ENCODE data around the gene SLC35D2.

- peak; percentile 60 for TF ChIP-seq POLR2A (IDR thresholded peaks at IDR 0.05)
- TF ChIP-seq, protein P1, sequence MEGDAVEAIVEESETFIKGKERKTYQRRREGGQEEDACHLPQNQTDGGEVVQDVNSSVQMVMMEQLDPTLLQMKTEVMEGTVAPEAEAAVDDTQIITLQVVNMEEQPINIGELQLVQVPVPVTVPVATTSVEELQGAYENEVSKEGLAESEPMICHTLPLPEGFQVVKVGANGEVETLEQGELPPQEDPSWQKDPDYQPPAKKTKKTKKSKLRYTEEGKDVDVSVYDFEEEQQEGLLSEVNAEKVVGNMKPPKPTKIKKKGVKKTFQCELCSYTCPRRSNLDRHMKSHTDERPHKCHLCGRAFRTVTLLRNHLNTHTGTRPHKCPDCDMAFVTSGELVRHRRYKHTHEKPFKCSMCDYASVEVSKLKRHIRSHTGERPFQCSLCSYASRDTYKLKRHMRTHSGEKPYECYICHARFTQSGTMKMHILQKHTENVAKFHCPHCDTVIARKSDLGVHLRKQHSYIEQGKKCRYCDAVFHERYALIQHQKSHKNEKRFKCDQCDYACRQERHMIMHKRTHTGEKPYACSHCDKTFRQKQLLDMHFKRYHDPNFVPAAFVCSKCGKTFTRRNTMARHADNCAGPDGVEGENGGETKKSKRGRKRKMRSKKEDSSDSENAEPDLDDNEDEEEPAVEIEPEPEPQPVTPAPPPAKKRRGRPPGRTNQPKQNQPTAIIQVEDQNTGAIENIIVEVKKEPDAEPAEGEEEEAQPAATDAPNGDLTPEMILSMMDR (IDR thresholded peaks at IDR 0.05) = no peak
These were observed at the start of gene SLC35D2 for GRCh38 chr9:96383165-96383942.
